Eye (tissue), 1 donor: ENCODE results near the gene TRAP1.
"Not testable (repeated sequence)": the region's sequence is repeated elsewhere in the genome, so short reads cannot be mapped to it uniquely, and the experiment has no call there.

Experiments used
- DNase-seq: peaks from one replicate; pipeline ENCODE4 v3.0.0-alpha.2; 2015

Gene TRAP1

DNA sequence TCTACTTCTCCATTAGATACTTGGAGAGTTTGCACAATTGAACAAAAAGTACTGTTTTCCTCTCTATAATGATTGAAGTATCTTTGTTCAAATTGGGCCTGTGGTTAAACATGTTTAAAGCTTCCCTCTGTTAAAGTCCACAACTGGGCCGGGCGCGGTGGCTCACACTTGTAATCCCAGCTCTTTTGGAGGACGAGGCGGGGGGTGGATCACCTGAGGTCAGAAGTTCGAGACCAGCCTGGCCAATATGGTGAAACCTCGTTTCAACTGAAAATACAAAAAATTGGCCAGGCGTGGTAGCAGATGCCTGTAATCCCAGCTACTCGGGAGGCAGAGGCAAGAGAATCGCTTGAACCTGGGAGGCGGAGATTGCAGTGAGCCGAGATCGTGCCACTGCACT, 108.3 kb downstream of the TRAP1 start:
- DNase-seq = not testable (repeated sequence)

DNA sequence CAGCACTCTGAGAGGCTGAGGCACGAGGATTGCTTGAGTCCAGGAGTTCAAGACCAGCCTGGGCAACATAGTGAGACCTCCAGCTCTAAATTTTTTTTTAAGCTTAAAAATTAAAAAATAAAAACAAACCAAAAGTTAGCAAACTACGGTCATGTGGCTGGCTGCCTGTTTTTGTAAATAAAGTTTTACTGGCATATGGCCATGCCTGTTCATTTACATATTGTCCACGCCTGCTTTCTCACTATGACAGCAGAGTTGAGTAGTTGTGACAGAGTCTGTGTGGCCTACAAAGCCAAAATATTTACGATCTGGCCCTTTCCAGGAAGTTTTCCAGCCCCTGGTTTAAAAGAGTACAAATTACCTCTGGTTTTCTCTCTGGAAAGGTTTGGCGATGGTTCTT, 109.3 kb downstream of the TRAP1 start:
- DNase-seq = no peak
